ENCODE measurements around the gene FCHSD2.

- TF ChIP-seq ZNF384 (IDR thresholded peaks at IDR 0.05): no peak
- TF ChIP-seq BHLHE40 (IDR thresholded peaks at IDR 0.05; ENCODE audit: borderline replicate concordance): no peak
- no peak for TF ChIP-seq ELF4 (IDR thresholded peaks at IDR 0.05)
- TF ChIP-seq TARDBP (IDR thresholded peaks at IDR 0.05): no peak
- TF ChIP-seq HDGF (IDR thresholded peaks at IDR 0.05; ENCODE audit: borderline replicate concordance): no peak
- TF ChIP-seq SP1 (IDR thresholded peaks at IDR 0.05): no peak
- no peak for TF ChIP-seq FOXA1 (IDR thresholded peaks at IDR 0.05)
- no peak for TF ChIP-seq SUZ12 (IDR thresholded peaks at IDR 0.05)
Observed at GRCh38 chr11:73141031-73141308, 1.1 kb downstream of the FCHSD2 start.
